Amygdala (tissue), 56 donors: ENCODE measurements around the gene GRIA1.

ENCODE experiments used
- DNase-seq, 56 donors: peaks; one replicate each; lab custom pipeline; 2025; lab: John Stamatoyannopoulos, UW

The GRIA1 gene

DNA sequence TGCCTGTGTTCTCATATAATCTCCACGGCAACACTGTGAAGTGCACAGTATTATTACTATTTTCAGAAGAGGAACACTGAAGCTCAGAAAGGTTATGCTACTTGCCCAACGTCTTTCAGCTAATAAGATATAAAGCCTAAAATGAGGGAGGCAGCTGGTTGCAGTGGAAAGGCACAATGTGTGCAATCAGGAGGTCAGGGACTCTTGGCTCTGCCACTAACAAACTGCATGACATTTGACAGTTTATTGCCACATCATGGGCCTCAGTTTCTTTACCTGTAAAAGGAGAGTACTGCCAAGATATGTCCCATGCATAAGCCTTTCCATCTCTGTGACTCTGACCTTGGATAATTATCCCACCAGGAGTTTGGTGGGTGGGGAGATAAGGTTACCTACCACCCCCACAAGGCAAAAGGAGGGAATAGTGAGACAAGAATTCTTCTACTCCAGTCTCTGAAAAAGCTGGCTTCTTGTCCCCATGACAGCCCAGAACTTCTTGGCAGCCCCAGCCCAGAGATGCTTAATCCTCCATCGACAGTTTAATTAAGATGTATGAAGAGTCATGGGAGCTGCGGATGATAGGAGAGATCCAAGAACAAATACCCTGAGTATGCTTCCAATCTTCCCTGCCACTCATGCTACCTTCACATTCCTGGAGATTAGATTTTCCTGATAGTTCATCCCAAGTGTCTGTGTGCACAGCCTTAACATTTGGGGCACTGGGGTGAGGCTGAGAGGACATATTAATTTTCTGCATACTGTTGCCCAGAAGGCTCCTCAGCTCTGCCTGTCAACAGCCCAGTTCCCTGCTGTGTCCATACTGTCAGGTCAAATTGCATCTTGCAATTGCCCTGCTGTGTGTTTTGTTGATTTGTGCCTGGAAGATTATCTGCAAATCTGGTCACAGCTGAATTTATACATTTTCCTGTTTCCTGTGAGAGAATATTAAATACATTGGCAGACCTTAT, 277.0 kb downstream of the GRIA1 start:
- DNase-seq = no peak

DNA sequence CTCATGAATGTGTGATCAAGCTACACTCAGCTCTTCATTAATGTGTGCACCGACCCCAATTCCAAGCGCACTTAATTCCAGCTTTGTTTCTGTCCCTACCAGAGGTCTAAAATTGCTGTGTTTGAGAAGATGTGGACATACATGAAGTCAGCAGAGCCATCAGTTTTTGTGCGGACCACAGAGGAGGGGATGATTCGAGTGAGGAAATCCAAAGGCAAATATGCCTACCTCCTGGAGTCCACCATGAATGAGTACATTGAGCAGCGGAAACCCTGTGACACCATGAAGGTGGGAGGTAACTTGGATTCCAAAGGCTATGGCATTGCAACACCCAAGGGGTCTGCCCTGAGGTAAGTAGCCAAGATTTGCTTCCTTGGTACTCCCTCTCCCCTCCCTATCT, 279.6 kb downstream of the GRIA1 start:
- DNase-seq = no peak

DNA sequence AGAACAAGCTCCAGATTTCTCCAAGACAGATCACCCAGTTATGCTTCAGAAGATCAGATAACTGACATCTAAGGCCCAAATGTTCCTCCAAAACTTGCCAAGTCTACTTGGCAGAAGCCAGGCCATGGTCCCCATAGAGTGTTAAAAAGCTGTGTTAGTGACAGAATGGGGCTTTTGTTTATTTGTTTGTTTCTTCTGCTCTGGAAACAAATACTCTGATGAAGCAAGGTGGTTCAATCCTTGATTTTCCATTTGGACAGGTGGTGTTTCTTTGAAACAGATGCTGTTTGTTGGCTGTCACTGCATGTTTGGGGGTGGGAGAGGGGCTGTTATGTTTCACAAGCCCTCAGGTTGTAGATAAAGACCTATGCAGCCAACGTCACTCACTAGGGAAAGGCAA, 284.2 kb downstream of the GRIA1 start:
- DNase-seq = no peak

DNA sequence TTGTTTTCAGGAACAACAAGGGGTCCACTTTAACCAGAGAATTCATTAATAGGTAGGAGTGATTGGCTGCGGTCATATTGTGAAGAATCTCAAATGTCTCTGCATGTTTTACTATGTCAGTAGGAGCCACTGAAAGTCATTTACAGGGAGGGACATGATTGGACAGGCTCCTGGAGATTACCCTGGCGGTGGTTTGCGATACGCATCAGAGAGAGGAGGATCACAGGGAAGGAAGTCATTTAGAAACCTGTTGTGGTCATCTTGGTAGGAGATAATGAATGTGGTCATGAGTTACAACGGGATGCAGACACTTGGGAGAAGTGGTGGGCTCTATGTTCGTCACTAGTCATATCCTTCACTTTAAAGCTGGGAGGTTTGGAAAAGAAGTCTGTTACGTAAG, 285.5 kb downstream of the GRIA1 start:
- no peak for DNase-seq

DNA sequence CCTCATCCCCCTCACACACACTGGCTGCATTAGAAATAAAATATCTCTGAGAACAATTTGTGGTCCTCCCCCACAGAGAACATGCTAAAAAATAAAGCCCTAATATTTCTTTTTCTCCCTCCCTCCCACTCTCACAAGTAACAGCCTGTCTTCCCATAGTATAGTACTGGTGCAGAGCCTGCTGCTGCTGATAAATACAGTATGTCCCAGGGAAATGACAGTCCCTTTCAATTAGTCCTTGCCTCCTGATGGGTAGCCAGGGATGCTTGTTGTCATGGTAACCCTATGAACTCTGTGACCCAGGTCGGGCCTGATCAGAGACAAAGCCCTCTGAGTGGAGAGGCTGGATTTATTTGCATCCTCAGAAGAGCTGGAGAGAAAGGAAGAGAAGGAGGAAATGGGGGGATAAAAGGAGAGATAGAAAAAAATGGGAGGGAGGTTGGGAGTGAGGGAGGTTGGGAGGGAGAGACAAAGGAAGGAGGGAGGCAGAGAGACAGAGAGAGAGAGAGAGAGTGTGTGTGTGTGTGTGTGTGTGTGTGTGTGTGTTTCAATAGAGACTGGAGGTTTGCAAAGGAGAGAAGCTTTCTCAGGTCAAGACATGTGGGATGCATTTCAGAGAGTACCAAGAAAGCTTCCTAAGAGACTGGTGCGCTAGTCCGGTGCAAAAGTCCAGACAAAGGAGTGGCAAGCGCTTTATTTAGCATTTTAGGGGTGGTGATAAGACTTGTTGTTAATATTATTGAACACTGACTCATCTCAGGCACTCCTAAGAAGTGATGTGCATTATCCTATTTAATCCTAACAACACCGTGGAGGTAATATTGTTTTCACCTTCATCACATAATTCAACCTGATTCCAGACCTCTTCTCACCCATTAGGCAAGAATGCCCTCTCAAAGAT, 287.5 kb downstream of the GRIA1 start:
- DNase-seq = peak in 1 of 56 donors; percentile 11

DNA sequence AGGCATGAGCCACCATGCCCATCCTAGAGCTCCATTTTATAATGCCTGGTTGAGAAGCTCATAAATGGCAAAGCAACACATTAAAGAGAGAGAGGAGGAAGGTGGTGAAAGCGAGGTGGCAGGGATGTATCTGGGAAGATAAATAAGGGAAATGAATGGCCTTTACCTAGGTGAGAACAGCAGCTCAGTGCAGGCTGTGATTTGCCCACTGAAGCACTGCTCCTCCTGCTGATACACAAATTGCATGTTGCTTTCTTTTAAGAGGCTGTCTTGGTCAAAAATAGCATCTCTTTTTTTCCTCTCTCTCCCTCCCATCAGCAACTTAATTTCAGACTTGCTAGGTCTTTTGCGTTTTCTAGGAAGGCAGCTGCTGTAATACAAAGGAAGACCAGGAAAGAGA, 289.4 kb downstream of the GRIA1 start:
- no peak for DNase-seq

DNA sequence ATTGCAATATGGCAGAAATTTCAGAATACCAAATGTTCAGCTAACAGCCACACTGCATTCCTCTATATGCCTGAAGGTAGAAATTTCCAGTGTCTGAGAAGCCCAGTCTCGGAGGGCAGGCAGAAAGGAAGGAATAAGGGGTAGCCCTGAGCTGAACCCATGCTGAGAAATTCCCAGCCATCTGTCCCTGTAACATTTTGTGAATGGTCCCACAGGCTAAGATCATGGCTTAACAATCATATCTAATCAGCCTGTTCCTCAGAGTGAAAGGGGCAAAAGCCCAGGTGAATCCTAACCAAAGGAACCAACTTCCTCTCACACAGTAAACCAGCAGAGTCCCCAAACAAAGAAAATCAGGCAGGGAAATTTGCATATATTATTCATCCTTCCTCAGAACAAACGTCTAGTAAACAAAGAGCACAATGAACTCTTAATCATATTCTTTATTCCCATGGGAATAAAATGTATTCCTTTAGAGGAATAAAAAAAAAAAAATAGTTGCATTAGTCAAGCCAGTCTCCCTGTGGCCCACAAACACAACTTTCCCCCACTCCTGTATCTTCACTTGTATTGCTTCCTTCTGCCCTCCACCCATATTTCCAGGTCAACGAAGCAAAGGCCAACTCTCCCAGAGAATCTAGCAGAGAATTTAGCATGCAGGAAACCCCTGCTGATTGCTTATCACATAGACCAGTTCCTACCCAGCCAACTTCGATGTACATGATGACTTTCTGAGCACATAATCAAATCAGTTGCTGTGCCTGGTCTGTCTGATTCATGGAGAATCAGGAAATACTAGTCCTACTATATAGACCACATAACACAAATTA, 290.6 kb downstream of the GRIA1 start:
- DNase-seq = no peak

DNA sequence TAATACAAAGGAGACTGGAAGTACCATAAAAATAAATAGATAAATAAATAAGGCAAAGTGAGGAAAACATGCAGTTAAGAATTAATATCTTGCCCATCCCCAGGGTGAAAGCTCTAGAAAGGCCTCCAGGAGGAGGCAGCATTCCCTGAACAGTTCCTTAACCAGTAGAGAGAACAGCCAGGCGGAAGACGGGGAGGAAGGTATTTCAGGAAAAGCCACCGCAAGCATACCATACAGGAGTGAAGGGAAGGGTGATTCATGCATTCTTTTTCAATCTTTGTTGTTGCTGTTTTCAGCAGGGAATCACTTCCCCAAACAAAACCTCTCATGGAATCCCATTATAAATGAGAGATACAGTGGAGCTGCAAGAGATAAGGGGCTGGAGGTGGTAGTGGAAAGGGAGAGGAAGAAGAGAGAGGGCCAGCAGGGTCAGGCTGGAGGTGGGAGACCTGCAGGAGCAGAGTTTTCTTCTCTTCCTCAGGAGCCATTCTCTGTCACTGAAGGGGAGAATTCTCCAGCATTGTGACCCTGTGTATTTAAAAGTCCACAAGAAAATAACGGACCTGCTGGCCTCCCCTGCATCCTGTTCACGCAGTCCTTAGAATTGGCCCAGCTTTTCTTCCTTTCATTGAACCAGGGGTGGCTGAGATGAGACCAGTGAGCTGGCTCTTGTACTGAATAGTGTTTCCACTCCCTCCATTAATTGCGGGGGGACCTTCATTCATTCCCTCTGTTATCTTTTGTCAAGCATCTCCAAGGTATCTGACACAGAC, 292.3 kb downstream of the GRIA1 start:
- DNase-seq = no peak

DNA sequence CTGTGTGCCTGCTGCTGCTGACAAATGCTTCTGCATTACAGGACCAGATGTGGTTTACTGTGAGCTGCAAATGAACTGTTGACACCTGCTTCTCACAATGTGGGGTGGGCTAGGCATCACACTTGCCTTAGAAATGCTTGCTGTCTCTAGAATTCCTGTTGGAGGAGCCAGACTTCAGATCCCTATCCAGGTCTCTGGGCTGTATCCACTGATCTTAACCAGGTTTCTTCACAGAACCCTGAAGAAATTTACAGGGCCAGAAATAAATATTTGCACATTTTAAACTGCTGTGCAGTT, 292.8 kb downstream of the GRIA1 start:
- no peak for DNase-seq

DNA sequence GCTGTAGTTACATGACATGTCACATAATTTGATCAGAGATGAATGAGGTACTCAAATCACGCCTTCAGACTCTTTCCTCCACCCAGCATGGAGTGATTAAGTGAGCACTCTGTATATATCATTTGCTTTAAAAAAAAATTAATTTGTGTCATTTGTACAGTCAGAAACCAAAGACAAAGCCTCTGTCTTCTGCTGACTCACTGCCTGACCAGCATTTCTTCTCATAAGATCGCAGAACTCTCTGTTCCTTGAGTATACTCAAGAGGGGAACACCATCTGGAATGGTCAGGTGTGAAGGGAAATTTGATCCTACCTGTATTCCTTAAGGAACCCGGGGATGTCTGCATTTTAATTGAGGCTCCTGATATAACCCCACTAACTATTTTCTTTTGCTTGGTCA, 293.8 kb downstream of the GRIA1 start:
- DNase-seq = no peak

DNA sequence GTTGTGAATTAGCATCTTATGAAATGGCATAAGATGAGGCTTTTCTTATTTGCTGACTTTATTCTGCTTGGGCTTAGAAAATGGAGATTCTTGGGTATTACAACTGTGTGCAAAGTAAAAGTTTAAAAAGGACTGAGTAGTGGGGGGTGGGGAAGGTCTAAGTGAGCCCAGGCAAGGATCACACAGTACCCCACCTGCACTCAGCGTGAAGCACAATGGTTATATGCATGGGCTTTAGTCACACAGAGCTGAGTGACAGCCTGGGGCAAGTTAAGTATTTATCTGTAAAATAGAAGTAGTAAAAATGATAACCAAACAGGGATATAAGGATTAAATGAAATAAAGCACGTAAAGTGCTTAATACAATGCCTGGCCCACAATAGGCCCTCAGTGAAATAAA, 300.9 kb downstream of the GRIA1 start:
- DNase-seq = no peak

DNA sequence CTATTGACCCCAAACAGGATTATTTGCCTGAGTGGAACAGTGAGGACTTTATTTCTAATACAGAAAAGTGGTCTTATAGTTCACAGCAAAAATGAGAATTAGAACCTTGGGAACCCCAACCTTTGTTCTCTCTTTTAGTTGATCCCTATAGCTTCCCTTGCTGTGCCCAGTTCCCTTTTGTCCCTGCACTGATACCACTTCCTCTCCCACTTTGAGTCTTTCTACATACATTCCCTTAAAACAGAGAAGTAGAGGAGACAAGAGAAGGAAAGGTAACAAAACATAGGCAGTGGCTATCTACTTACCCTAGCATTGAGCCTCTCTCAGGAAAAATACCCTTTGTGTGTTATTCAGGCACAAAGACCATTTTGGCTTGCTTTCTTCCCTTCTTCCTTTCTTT, 301.8 kb downstream of the GRIA1 start:
- peak in 1 of 56 donors; percentile 3 for DNase-seq

DNA sequence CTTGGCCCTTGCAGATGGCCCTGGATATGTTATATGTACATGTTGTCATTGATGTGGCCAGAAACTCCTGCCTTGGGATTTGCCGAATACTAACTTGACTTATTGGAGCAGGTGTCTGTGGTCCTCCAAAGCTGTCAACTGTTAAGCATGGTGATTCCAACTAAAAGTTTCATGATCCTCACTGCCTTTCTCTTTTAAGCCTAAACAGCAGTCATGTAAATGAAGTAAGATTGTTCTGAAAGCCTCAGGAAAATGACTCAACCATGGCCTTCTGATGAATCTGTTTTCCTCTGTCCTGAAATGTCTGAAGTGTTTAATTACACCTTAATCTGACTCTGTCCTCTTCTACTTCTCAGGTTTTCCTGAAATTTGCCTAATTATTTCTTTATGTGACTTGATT, 303.2 kb downstream of the GRIA1 start:
- no peak for DNase-seq

DNA sequence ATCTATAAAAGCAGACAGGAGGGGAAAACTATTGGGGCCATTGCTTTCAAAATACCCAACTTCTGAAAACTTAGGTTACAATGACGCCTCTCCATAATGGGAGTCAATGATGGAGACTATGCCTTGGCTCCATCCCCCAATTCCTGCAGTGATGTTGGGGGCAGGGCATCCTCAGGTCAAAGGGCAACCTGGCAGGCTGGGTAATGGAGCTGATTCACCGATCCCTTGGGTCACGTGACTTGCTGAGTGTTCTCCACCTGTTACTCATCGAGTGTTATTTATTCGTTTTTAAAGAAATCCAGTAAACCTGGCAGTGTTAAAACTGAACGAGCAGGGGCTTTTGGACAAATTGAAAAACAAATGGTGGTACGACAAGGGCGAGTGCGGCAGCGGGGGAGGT, 303.9 kb downstream of the GRIA1 start:
- DNase-seq = no peak

DNA sequence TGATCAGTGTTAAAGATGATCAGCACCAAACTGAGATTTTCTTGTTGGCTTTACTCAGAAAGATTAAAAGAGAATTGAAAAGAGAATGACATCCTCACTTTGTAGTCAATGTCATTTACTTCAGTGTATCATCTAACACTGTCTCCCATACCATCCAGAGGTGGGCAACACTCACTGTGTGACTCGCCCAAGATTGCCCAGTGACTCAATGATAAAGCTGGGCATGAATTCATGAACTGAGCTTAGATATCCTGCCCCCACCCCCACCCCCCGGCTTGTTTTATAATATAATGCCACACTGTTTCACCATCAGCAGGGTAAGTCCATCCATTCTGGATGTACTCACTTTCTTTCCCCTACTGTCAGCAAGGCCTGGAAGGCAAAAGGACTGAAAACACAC, 306.1 kb downstream of the GRIA1 start:
- DNase-seq = no peak

DNA sequence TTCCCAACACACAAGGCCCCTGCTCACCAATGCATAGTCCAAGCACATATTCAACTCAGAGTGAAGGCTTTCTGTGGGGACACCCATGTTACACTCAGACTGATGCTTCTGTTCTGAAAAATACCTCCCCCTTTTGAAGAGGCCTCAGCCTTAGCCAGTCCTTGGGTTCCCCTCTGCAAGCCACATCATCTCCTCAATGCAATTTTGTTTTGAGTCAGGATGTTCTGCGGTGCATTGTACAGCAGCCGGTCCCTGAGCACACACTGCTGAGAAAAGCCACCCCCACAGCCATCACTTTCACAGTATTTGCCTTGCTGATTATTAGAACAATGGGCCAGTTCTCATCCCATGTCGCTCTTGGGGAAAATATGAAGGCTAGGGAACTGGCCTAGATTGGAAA, 307.0 kb downstream of the GRIA1 start:
- peak in 2 of 56 donors; percentile 8 to 23 for DNase-seq

DNA sequence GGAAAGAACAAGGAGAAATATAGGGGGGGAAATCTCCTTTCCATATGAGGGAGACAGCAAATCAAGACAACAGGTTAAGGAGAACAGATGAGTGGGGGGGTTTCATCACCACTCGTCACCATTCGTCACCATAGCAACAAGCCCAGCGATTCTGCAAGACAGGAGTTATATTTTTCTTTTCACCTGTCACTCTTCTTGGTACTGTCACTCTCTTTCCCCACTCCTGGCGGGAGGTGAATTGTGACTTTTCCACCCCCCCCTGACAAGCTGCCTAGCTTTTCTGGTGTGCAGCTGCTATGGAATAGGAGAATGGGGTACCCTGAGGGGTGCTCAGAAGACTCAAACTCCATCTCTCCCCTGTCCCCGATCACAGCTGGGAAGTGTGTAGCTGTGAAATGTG, 308.4 kb downstream of the GRIA1 start:
- no peak for DNase-seq

DNA sequence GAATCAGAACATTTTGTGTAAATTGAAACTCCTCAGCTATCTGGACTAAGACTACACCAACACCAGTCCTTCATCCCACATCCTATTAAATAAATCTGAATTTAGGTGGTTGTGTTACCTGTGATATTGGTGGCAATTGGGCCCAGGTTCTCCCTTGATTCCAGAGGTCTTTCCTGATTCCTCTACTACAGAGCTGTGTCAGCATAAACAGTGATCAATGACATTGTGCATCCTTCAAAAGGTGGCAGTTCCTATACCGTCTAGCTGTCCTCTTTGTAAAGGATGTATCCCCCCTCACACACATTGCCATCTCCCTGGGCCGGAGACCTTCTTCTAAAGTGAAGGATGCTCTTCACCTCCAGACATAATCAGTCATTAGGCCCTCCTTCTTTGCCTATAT, 309.0 kb downstream of the GRIA1 start:
- no peak for DNase-seq

DNA sequence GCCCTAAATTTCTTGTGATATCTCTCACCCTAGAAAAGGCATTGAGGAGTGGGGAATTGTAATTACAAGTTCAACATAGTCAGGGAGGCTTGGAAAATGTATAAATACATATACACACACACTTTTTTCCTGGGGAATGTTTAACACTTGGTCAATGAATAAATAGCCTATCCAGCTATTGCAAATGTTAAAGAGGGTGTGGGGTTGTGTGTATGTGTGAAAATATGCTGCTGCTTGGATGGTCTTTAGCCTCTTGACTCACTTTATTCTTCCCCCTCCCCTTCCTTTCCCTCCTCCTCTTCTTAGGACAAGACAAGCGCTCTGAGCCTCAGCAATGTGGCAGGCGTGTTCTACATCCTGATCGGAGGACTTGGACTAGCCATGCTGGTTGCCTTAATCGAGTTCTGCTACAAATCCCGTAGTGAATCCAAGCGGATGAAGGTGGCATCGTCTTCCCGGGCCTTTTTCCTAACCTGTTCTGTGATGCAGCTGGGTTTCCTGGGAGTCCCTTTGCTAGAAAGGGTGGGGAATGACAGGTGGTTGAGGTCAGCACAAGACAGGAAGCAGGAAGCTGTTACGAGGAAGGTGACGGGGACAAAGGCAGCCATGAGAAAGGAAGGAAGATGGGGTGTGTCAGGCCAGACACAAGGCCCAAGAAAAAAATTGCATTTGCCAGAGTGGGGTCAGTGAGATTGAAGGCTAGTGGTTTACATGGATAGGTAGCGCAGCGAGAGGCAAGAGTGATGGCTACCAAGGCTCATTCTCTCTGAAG, 311.8 kb downstream of the GRIA1 start:
- DNase-seq = no peak
